Measurements from ENCODE around the gene CDC14B. TPM values are rescaled to one million over a fixed set of nuclear protein-coding genes. Genes with fewer than 3 reads are reported as not detected.

The CDC14B gene
- polyA plus RNA-seq, 1 donor from 2014 or later: 7.0 TPM

- Histone ChIP-seq H3K9me3 (ENCODE audit: low read length) (no peaks in the 10 kb centered on the region), H3K4me2 (ENCODE audit: low read length) (no peak overlapping the region), H3K27ac (ENCODE audit: low read length) (no peak overlapping the region)
These were observed 87.5 kb downstream of the CDC14B start for GRCh38 chr9:96532173-96532572.

GRCh38 chr9:96524764-96525163 is 94.9 kb downstream of the CDC14B start:
- no peaks in the 10 kb centered on the region for H3K9me2 ChIP-seq (ENCODE audit: insufficient read depth, low read length)
- no peak for TF ChIP-seq EZH2 (IDR thresholded peaks at IDR 0.05; ENCODE audit: borderline replicate concordance, insufficient read depth, low read length, poor library complexity, severe bottlenecking)
- TF ChIP-seq POLR2AphosphoS5 (IDR thresholded peaks at IDR 0.05): no peak
- no peak for TF ChIP-seq EP300 (conservative IDR thresholded peaks at IDR 0.05; ENCODE audit: poor library complexity, severe bottlenecking)
- no peak for TF ChIP-seq REST (IDR thresholded peaks at IDR 0.05; ENCODE audit: borderline replicate concordance)
- no peak for TF ChIP-seq SMC3 (conservative IDR thresholded peaks at IDR 0.05; ENCODE audit: poor library complexity)
- TF ChIP-seq RAD21 (conservative IDR thresholded peaks at IDR 0.05): no peak

More at GRCh38 chr9:96532173-96532572, 87.5 kb downstream of the CDC14B start:
- Histone ChIP-seq H3K9ac (ENCODE audit: low read length) (no peak overlapping the region), H3K27me3 (ENCODE audit: insufficient read depth, low read depth, low read length) (no peaks in the 10 kb centered on the region), H2AFZ (ENCODE audit: low read depth, low read length) (no peak overlapping the region), H4K20me1 (ENCODE audit: insufficient read depth) (no peaks in the 10 kb centered on the region), H3K9me2 (ENCODE audit: insufficient read depth, low read length) (no peaks in the 10 kb centered on the region), H3K79me2 (replicated peaks; ENCODE audit: insufficient read depth, low read length) (no peaks in the 10 kb centered on the region), H3F3A (ENCODE audit: insufficient read depth, low read length, poor library complexity, severe bottlenecking) (no peaks in the 10 kb centered on the region), H3K4me3 (ENCODE audit: low read length) (no peak overlapping the region), H3K36me3 (ENCODE audit: insufficient read depth, low read length) (peaks cover 4% of the 10 kb centered on the region)
- TF ChIP-seq RAD21 (conservative IDR thresholded peaks at IDR 0.05): no peak
- TF ChIP-seq POLR2AphosphoS5 (IDR thresholded peaks at IDR 0.05): no peak
- TF ChIP-seq REST (IDR thresholded peaks at IDR 0.05; ENCODE audit: borderline replicate concordance): no peak
- TF ChIP-seq EZH2 (IDR thresholded peaks at IDR 0.05; ENCODE audit: borderline replicate concordance, insufficient read depth, low read length, poor library complexity, severe bottlenecking): no peak
- no peak for TF ChIP-seq TAF1 (IDR thresholded peaks at IDR 0.05; ENCODE audit: low read depth)
- TF ChIP-seq EP300 (conservative IDR thresholded peaks at IDR 0.05; ENCODE audit: poor library complexity, severe bottlenecking): no peak
- no peak for TF ChIP-seq SMC3 (conservative IDR thresholded peaks at IDR 0.05; ENCODE audit: poor library complexity)
- no peak for TF ChIP-seq CTCF (IDR thresholded peaks at IDR 0.05; ENCODE audit: poor library complexity, severe bottlenecking)
- TF ChIP-seq MXI1 (conservative IDR thresholded peaks at IDR 0.05; ENCODE audit: poor library complexity, severe bottlenecking): no peak

More at GRCh38 chr9:96524764-96525163, 94.9 kb downstream of the CDC14B start:
- no peak overlapping the region for H3K4me2 ChIP-seq (ENCODE audit: low read length)
- no peak overlapping the region for H3K4me3 ChIP-seq (ENCODE audit: low read length)
- H3F3A ChIP-seq (ENCODE audit: insufficient read depth, low read length, poor library complexity, severe bottlenecking): no peaks in the 10 kb centered on the region
- no peak overlapping the region for H3K27ac ChIP-seq (ENCODE audit: low read length)
- no peak overlapping the region for H2AFZ ChIP-seq (ENCODE audit: low read depth, low read length)
- H4K20me1 ChIP-seq (ENCODE audit: insufficient read depth): no peaks in the 10 kb centered on the region
- H3K9me3 ChIP-seq (ENCODE audit: low read length): no peaks in the 10 kb centered on the region
- no peaks in the 10 kb centered on the region for H3K36me3 ChIP-seq (ENCODE audit: insufficient read depth, low read length)
- no peaks in the 10 kb centered on the region for H3K27me3 ChIP-seq (ENCODE audit: insufficient read depth, low read depth, low read length)
- no peaks in the 10 kb centered on the region for H3K79me2 ChIP-seq (replicated peaks; ENCODE audit: insufficient read depth, low read length)
- no peak overlapping the region for H3K9ac ChIP-seq (ENCODE audit: low read length)

All from neural cell (in vitro differentiated cells).